Mesenchymal stem cell (in vitro differentiated cells and primary cell): ENCODE results near the gene HHEX.

Source experiments
- DNase-seq: peaks from one replicate; pipeline ENCODE4 v3.0.0-alpha.2; 2013
- H2AFZ ChIP-seq: one replicate; pipeline ENCODE4 v1.6.1; 2013; ENCODE audit warnings: low read depth, mild to moderate bottlenecking, control low read depth, inconsistent platforms, low read length, moderate library complexity
- H2AK5ac ChIP-seq: 2 replicates; pipeline ENCODE4 v1.6.1; 2013; ENCODE audit warnings: low read length, moderate library complexity, mild to moderate bottlenecking, inconsistent platforms; ENCODE audit not compliant: severe bottlenecking
- H2BK120ac ChIP-seq: one replicate; pipeline ENCODE4 v1.6.1; 2013; ENCODE audit warnings: low read depth, mild to moderate bottlenecking, inconsistent platforms, low read length, moderate library complexity
- H2BK12ac ChIP-seq, 2 experiments: one replicate each; pipeline ENCODE4 v1.6.1; 2013; ENCODE audit warnings: inconsistent platforms in 2 of 2, low read length in 2 of 2, mild to moderate bottlenecking in 2 of 2, moderate library complexity in 2 of 2, control low read depth in 1 of 2
- H2BK15ac ChIP-seq: one replicate; pipeline ENCODE4 v1.6.1; 2013; ENCODE audit warnings: mild to moderate bottlenecking, low read depth, inconsistent platforms; ENCODE audit not compliant: poor library complexity, severe bottlenecking
- H2BK5ac ChIP-seq: 2 replicates; pipeline ENCODE4 v1.6.1; 2013; ENCODE audit warnings: low read depth, mild to moderate bottlenecking, low read length, control low read depth, inconsistent platforms; ENCODE audit not compliant: poor library complexity, severe bottlenecking
- H3K14ac ChIP-seq, 2 experiments: one replicate each; pipeline ENCODE4 v1.6.1; 2013; ENCODE audit warnings: inconsistent platforms in 2 of 2, low read length in 2 of 2, control low read depth in 1 of 2, mild to moderate bottlenecking in 1 of 2, moderate library complexity in 1 of 2
- H3K18ac ChIP-seq, 2 experiments: one replicate each; pipeline ENCODE4 v1.6.1; 2013; ENCODE audit warnings: inconsistent platforms in 2 of 2, low read length in 2 of 2, control low read depth in 1 of 2, low read depth in 1 of 2, mild to moderate bottlenecking in 1 of 2
- H3K23ac ChIP-seq, 2 experiments: one replicate each; pipeline ENCODE4 v1.6.1; 2013; ENCODE audit warnings: inconsistent platforms in 2 of 2, low read length in 2 of 2, mild to moderate bottlenecking in 2 of 2, moderate library complexity in 2 of 2, control low read depth in 1 of 2
- H3K27ac ChIP-seq: 2 replicates; pipeline ENCODE4 v1.5.1; 2013; ENCODE audit warnings: mild to moderate bottlenecking, moderate library complexity, low read length, control low read depth, inconsistent platforms; ENCODE audit not compliant: poor library complexity, severe bottlenecking
- H3K27me3 ChIP-seq, 2 experiments: 2 replicates each; pipeline versions ENCODE4 v1.6.1 to v1.7.0; 2013; ENCODE audit warnings: low read length in 2 of 2, mild to moderate bottlenecking in 2 of 2, moderate library complexity in 2 of 2, control low read depth in 1 of 2, inconsistent platforms in 1 of 2; ENCODE audit not compliant: control insufficient read depth in 1 of 2, insufficient read depth in 1 of 2
- H3K36me3 ChIP-seq, 2 experiments: 2 replicates each; pipeline versions ENCODE4 v1.6.1 to v1.7.0; 2013; ENCODE audit warnings: low read length in 2 of 2, control low read depth in 1 of 2, inconsistent platforms in 1 of 2, low read depth in 1 of 2, mild to moderate bottlenecking in 1 of 2; ENCODE audit not compliant: insufficient read depth in 2 of 2, control insufficient read depth in 1 of 2
- H3K4ac ChIP-seq, 2 experiments: one replicate each; pipeline ENCODE4 v1.6.1; 2013; ENCODE audit warnings: inconsistent platforms in 2 of 2, low read length in 2 of 2, mild to moderate bottlenecking in 2 of 2, moderate library complexity in 2 of 2, control low read depth in 1 of 2, low read depth in 1 of 2
- H3K4me1 ChIP-seq: 2 replicates; pipeline ENCODE4 v1.6.1; 2013; ENCODE audit warnings: low read depth, low read length, control low read depth; ENCODE audit not compliant: control insufficient read depth, insufficient read depth
- H3K4me2 ChIP-seq: 2 replicates; pipeline ENCODE4 v1.6.1; 2013; ENCODE audit warnings: low read length, mild to moderate bottlenecking, inconsistent platforms; ENCODE audit not compliant: poor library complexity, severe bottlenecking
- H3K4me3 ChIP-seq, 2 experiments: 2 replicates each; pipeline versions ENCODE4 v1.5.1 to v1.7.0; 2013; ENCODE audit warnings: low read length in 2 of 2, mild to moderate bottlenecking in 2 of 2, control low read depth in 1 of 2, low read depth in 1 of 2; ENCODE audit not compliant: insufficient read depth in 1 of 2
- H3K79me1 ChIP-seq: replicated peaks from 2 replicates; pipeline ENCODE4 v1.6.1; 2013; ENCODE audit warnings: mild to moderate bottlenecking, control low read depth, low read length, inconsistent platforms; ENCODE audit not compliant: poor library complexity, severe bottlenecking
- H3K9ac ChIP-seq: 2 replicates; pipeline ENCODE4 v1.7.0; 2013; ENCODE audit warnings: mild to moderate bottlenecking, low read length, moderate library complexity
- H3K9me3 ChIP-seq: 2 replicates; pipeline ENCODE4 v1.7.0; 2013; ENCODE audit warnings: mild to moderate bottlenecking, low read length; ENCODE audit not compliant: control insufficient read depth
- H4K8ac ChIP-seq: one replicate; pipeline ENCODE4 v1.6.1; 2013; ENCODE audit warnings: inconsistent platforms, mild to moderate bottlenecking, low read length, moderate library complexity
- H4K91ac ChIP-seq: one replicate; pipeline ENCODE4 v1.6.1; 2013; ENCODE audit warnings: mild to moderate bottlenecking, low read length, inconsistent platforms
- WGBS: methylation state at CpG from one replicate; pipeline ENCODE4 v1.1.7; 2013; ENCODE audit warnings: mixed read lengths; 5-methylcytosine and 5-hydroxymethylcytosine counted together

HHEX gene

GRCh38 chr10:92690211-92690914 is 608 bp downstream of the HHEX start:
- Histone ChIP-seq H2BK15ac (peak overlapping the region; percentile 98), H4K8ac (peak overlapping the region; percentile 59), H3K36me3 (peaks cover 0 to 3% of the 10 kb centered on the region in 2 experiments), H3K27ac (no peak overlapping the region), H3K27me3 (peaks cover 37 to 84% of the 10 kb centered on the region in 2 experiments), H3K18ac (peak overlapping the region; percentile 64 to 92), H3K23ac (peak overlapping the region in 1 of 2 experiments; percentile 20), H3K4me1 (peaks cover 17% of the 10 kb centered on the region), H2AK5ac (no peak overlapping the region), H2BK12ac (peak overlapping the region in 1 of 2 experiments; percentile 28), H3K4me3 (peak overlapping the region; percentile 56 to 59), H3K14ac (peak overlapping the region in 1 of 2 experiments; percentile 82), H3K9me3 (peaks cover 10% of the 10 kb centered on the region), H2AFZ (peak overlapping the region; percentile 72), H4K91ac (peak overlapping the region; percentile 95), H3K9ac (no peak overlapping the region), H3K79me1 (no peaks in the 10 kb centered on the region), H2BK120ac (peak overlapping the region; percentile 91), H3K4ac (peak overlapping the region; percentile 2 to 24), H2BK5ac (no peak overlapping the region), H3K4me2 (peak overlapping the region; percentile 51)
- WGBS: 1% methylated on average over 71 of the region's 73 CpGs
- peak; percentile 84 for DNase-seq

- Histone ChIP-seq H3K18ac (peak overlapping the region; percentile 14 to 67), H4K8ac (peak overlapping the region; percentile 59), H3K27ac (no peak overlapping the region), H3K14ac (no peak overlapping the region), H2BK5ac (no peak overlapping the region), H3K36me3 (peaks cover 0 to 3% of the 10 kb centered on the region in 2 experiments), H3K4me1 (peaks cover 22% of the 10 kb centered on the region), H3K4ac (peak overlapping the region in 1 of 2 experiments; percentile 44), H2BK120ac (peak overlapping the region; percentile 78), H3K27me3 (peaks cover 37 to 82% of the 10 kb centered on the region in 2 experiments), H4K91ac (peak overlapping the region; percentile 16), H3K9ac (no peak overlapping the region), H3K4me3 (peak overlapping the region in 1 of 2 experiments; percentile 56), H2BK15ac (peak overlapping the region; percentile 82), H3K9me3 (peaks cover 3% of the 10 kb centered on the region), H2BK12ac (no peak overlapping the region), H2AK5ac (no peak overlapping the region), H3K79me1 (no peaks in the 10 kb centered on the region), H3K4me2 (no peak overlapping the region), H3K23ac (no peak overlapping the region), H2AFZ (no peak overlapping the region)
- WGBS: 14% methylated on average over 24 of the region's 30 CpGs
- DNase-seq: peak; percentile 52
Observed at GRCh38 chr10:92690915-92691590, 1.3 kb downstream of the HHEX start.

GRCh38 chr10:92691591-92692079 is 1.9 kb downstream of the HHEX start:
- Histone ChIP-seq H3K14ac (no peak overlapping the region), H2BK5ac (no peak overlapping the region), H4K91ac (peak overlapping the region; percentile 16), H3K4me2 (no peak overlapping the region), H2BK120ac (peak overlapping the region; percentile 78), H3K4me3 (no peak overlapping the region), H3K36me3 (peaks cover 0 to 3% of the 10 kb centered on the region in 2 experiments), H3K27me3 (peaks cover 37 to 83% of the 10 kb centered on the region in 2 experiments), H3K18ac (peak overlapping the region; percentile 14 to 67), H3K9me3 (no peaks in the 10 kb centered on the region), H2AK5ac (no peak overlapping the region), H2AFZ (no peak overlapping the region), H3K27ac (no peak overlapping the region), H4K8ac (peak overlapping the region; percentile 50), H3K4me1 (peaks cover 26% of the 10 kb centered on the region), H2BK15ac (peak overlapping the region; percentile 82), H3K4ac (peak overlapping the region in 1 of 2 experiments; percentile 44), H3K23ac (no peak overlapping the region), H3K79me1 (no peaks in the 10 kb centered on the region), H3K9ac (no peak overlapping the region), H2BK12ac (no peak overlapping the region)
- DNase-seq: peak; percentile 56
- WGBS: 17% methylated on average over 35 of the region's 35 CpGs
